Mesendoderm (in vitro differentiated cells): ENCODE results near the gene PTGER1.

Experiments used
- DNase-seq: peaks from one replicate; pipeline ENCODE4 v3.0.0; 2013
- H2AK5ac ChIP-seq: 2 replicates; pipeline ENCODE4 v1.6.1; 2013; ENCODE audit warnings: low read length, inconsistent platforms
- H2BK120ac ChIP-seq: 2 replicates; pipeline ENCODE4 v1.6.1; 2013; ENCODE audit warnings: low read depth, mild to moderate bottlenecking, low read length, moderate library complexity, mixed read lengths
- H2BK15ac ChIP-seq: replicated peaks from 2 replicates; pipeline ENCODE4 v1.6.1; 2013; ENCODE audit warnings: low read depth, mild to moderate bottlenecking, moderate library complexity
- H2BK5ac ChIP-seq: 2 replicates; pipeline ENCODE4 v1.6.1; 2013; ENCODE audit warnings: low read length, inconsistent platforms
- H3K18ac ChIP-seq: 2 replicates; pipeline ENCODE4 v1.6.1; 2013; ENCODE audit warnings: mild to moderate bottlenecking, low read length, mixed read lengths
- H3K23ac ChIP-seq: one replicate; pipeline ENCODE4 v1.6.1; 2013; ENCODE audit warnings: low read length
- H3K27ac ChIP-seq: 2 replicates; pipeline ENCODE4 v1.5.1; 2013; ENCODE audit warnings: low read depth, mild to moderate bottlenecking, inconsistent platforms, low read length, moderate library complexity
- H3K27me3 ChIP-seq: 2 replicates; pipeline ENCODE4 v1.6.1; 2013; ENCODE audit warnings: low read length, control low read depth, mild to moderate bottlenecking, inconsistent platforms; ENCODE audit not compliant: insufficient read depth, poor library complexity
- H3K36me3 ChIP-seq: 2 replicates; pipeline ENCODE4 v1.6.1; 2013; ENCODE audit warnings: low read length, inconsistent platforms; ENCODE audit not compliant: control insufficient read depth, insufficient read depth
- H3K4ac ChIP-seq: one replicate; pipeline ENCODE4 v1.6.1; 2013; ENCODE audit warnings: low read depth, mild to moderate bottlenecking, low read length, moderate library complexity
- H3K4me1 ChIP-seq: 2 replicates; pipeline ENCODE4 v1.6.1; 2013; ENCODE audit warnings: low read depth, low read length, inconsistent platforms; ENCODE audit not compliant: control insufficient read depth
- H3K4me2 ChIP-seq: 2 replicates; pipeline ENCODE4 v1.6.1; 2013; ENCODE audit warnings: low read length
- H3K4me3 ChIP-seq: 2 replicates; pipeline ENCODE4 v1.5.1; 2013; ENCODE audit warnings: mild to moderate bottlenecking, low read length
- H3K56ac ChIP-seq: one replicate; pipeline ENCODE4 v1.6.1; 2013; ENCODE audit warnings: low read length
- H3K79me1 ChIP-seq: 2 replicates; pipeline ENCODE4 v1.6.1; 2013; ENCODE audit warnings: low read length, inconsistent platforms
- H3K79me2 ChIP-seq: 2 replicates; pipeline ENCODE4 v1.6.1; 2013; ENCODE audit warnings: mild to moderate bottlenecking, low read length; ENCODE audit not compliant: control insufficient read depth, insufficient read depth
- H3K9ac ChIP-seq: 2 replicates; pipeline ENCODE4 v1.6.1; 2013; ENCODE audit warnings: low read length, inconsistent platforms
- H4K5ac ChIP-seq: one replicate; pipeline ENCODE4 v1.6.1; 2013; ENCODE audit warnings: low read length
- H4K8ac ChIP-seq: one replicate; pipeline ENCODE4 v1.6.1; 2013; ENCODE audit warnings: low read depth, mild to moderate bottlenecking, control low read depth, low read length, moderate library complexity
- WGBS: extraction: QIAGEN DNeasy Blood & Tissue Kit; methylation state at CpG from one replicate; pipeline ENCODE4 v1.1.7; 2013; ENCODE audit warnings: low lambda C conversion rate, missing lambda C conversion rate; ENCODE audit not compliant: insufficient coverage; ENCODE audit errors: extremely low coverage; 5-methylcytosine and 5-hydroxymethylcytosine counted together

Gene PTGER1

GRCh38 chr19:14478113-14478545 lies 3.0 kb upstream of the PTGER1 start:
- no peak overlapping the region for H2BK120ac ChIP-seq
- H3K4ac ChIP-seq = no peak overlapping the region
- no peak overlapping the region for H4K5ac ChIP-seq
- no peak overlapping the region for H3K56ac ChIP-seq
- no peaks in the 10 kb centered on the region for H3K36me3 ChIP-seq
- H3K27ac ChIP-seq = no peak overlapping the region
- H2AK5ac ChIP-seq = no peak overlapping the region
- no peak overlapping the region for H4K8ac ChIP-seq
- H3K9ac ChIP-seq = no peak overlapping the region
- H3K27me3 ChIP-seq = no peaks in the 10 kb centered on the region
- H3K4me3 ChIP-seq = no peak overlapping the region
- no peak overlapping the region for H3K4me2 ChIP-seq
- WGBS = no CpG with 5 or more reads among the region's 24 CpGs
- H3K4me1 ChIP-seq = peaks cover 2% of the 10 kb centered on the region
- H3K18ac ChIP-seq = no peak overlapping the region
- no peaks in the 10 kb centered on the region for H3K79me2 ChIP-seq
- no peaks in the 10 kb centered on the region for H3K79me1 ChIP-seq
- no peak for DNase-seq
- no peak overlapping the region for H2BK5ac ChIP-seq
- no peak overlapping the region for H2BK15ac ChIP-seq
- no peak overlapping the region for H3K23ac ChIP-seq

- Histone ChIP-seq H3K23ac (no peak overlapping the region), H2BK120ac (no peak overlapping the region), H2BK5ac (no peak overlapping the region), H3K79me1 (no peaks in the 10 kb centered on the region), H3K4me1 (peaks cover 2% of the 10 kb centered on the region), H3K79me2 (no peaks in the 10 kb centered on the region), H4K8ac (no peak overlapping the region), H3K4me3 (no peak overlapping the region), H3K27me3 (no peaks in the 10 kb centered on the region), H2BK15ac (no peak overlapping the region), H3K18ac (no peak overlapping the region), H2AK5ac (no peak overlapping the region), H3K56ac (no peak overlapping the region), H3K4ac (no peak overlapping the region), H3K4me2 (no peak overlapping the region), H4K5ac (no peak overlapping the region), H3K9ac (no peak overlapping the region), H3K36me3 (no peaks in the 10 kb centered on the region), H3K27ac (no peak overlapping the region)
- no peak for DNase-seq
- WGBS = no CpG with 5 or more reads among the region's 10 CpGs
These were observed 2.4 kb upstream of the PTGER1 start for GRCh38 chr19:14477418-14478112.

- no peak overlapping the region for H3K4me3 ChIP-seq
- peak overlapping the region; percentile 15 for H3K56ac ChIP-seq
- no peak overlapping the region for H3K18ac ChIP-seq
- no peaks in the 10 kb centered on the region for H3K79me2 ChIP-seq
- no peak overlapping the region for H2BK5ac ChIP-seq
- H3K27ac ChIP-seq = no peak overlapping the region
- H3K4me1 ChIP-seq = peaks cover 2% of the 10 kb centered on the region
- H3K9ac ChIP-seq = no peak overlapping the region
- no peak overlapping the region for H2BK120ac ChIP-seq
- H3K27me3 ChIP-seq = no peaks in the 10 kb centered on the region
- H2AK5ac ChIP-seq = no peak overlapping the region
- H2BK15ac ChIP-seq = no peak overlapping the region
- H3K23ac ChIP-seq = no peak overlapping the region
- no peak overlapping the region for H4K8ac ChIP-seq
- WGBS = no CpG with 5 or more reads among the region's 26 CpGs
- H4K5ac ChIP-seq = no peak overlapping the region
- no peaks in the 10 kb centered on the region for H3K36me3 ChIP-seq
- peak; percentile 64 for DNase-seq
- no peak overlapping the region for H3K4me2 ChIP-seq
- no peaks in the 10 kb centered on the region for H3K79me1 ChIP-seq
- no peak overlapping the region for H3K4ac ChIP-seq
These were observed 1.7 kb upstream of the PTGER1 start for GRCh38 chr19:14476673-14477401.

GRCh38 chr19:14476327-14476672 lies 1.1 kb upstream of the PTGER1 start:
- Histone ChIP-seq H3K4ac (no peak overlapping the region), H3K9ac (no peak overlapping the region), H3K79me2 (no peaks in the 10 kb centered on the region), H3K79me1 (no peaks in the 10 kb centered on the region), H2BK120ac (no peak overlapping the region), H3K4me1 (peaks cover 2% of the 10 kb centered on the region), H3K27me3 (no peaks in the 10 kb centered on the region), H4K5ac (no peak overlapping the region), H3K27ac (no peak overlapping the region), H4K8ac (no peak overlapping the region), H2AK5ac (no peak overlapping the region), H3K36me3 (no peaks in the 10 kb centered on the region), H3K4me3 (no peak overlapping the region), H2BK15ac (no peak overlapping the region), H3K18ac (no peak overlapping the region), H2BK5ac (no peak overlapping the region), H3K4me2 (no peak overlapping the region), H3K23ac (no peak overlapping the region), H3K56ac (peak overlapping the region; percentile 15)
- no peak for DNase-seq
- WGBS = no CpG with 5 or more reads among the region's 7 CpGs

- Histone ChIP-seq H3K4ac (no peak overlapping the region), H3K4me1 (no peaks in the 10 kb centered on the region), H3K4me2 (no peak overlapping the region), H3K27me3 (no peaks in the 10 kb centered on the region), H2BK120ac (no peak overlapping the region), H2AK5ac (no peak overlapping the region), H3K79me1 (no peaks in the 10 kb centered on the region), H3K27ac (no peak overlapping the region), H4K5ac (no peak overlapping the region), H4K8ac (no peak overlapping the region), H3K4me3 (no peak overlapping the region), H3K36me3 (no peaks in the 10 kb centered on the region), H3K23ac (no peak overlapping the region), H2BK15ac (no peak overlapping the region), H3K18ac (no peak overlapping the region), H3K56ac (peak overlapping the region; percentile 62), H3K9ac (peak overlapping the region; percentile 29), H2BK5ac (no peak overlapping the region), H3K79me2 (no peaks in the 10 kb centered on the region)
- no peak for DNase-seq
- WGBS = no CpG with 5 or more reads among the region's 12 CpGs
These were observed 327 bp downstream of the PTGER1 start for GRCh38 chr19:14474827-14475226.
